ENCODE results near the gene MYL10.

The MYL10 gene

GRCh38 chr7:101602082-101602481, 27.0 kb downstream of the MYL10 start:
- DNase-seq (ENCODE audit: low spot score): no peak
- no peak for TF ChIP-seq CTCF (IDR thresholded peaks at IDR 0.05; ENCODE audit: extremely low read depth, missing control alignments)

GRCh38 chr7:101599787-101600186, 29.3 kb downstream of the MYL10 start:
- no peak for DNase-seq (ENCODE audit: low spot score)
- TF ChIP-seq CTCF (IDR thresholded peaks at IDR 0.05; ENCODE audit: extremely low read depth, missing control alignments): no peak

DNA sequence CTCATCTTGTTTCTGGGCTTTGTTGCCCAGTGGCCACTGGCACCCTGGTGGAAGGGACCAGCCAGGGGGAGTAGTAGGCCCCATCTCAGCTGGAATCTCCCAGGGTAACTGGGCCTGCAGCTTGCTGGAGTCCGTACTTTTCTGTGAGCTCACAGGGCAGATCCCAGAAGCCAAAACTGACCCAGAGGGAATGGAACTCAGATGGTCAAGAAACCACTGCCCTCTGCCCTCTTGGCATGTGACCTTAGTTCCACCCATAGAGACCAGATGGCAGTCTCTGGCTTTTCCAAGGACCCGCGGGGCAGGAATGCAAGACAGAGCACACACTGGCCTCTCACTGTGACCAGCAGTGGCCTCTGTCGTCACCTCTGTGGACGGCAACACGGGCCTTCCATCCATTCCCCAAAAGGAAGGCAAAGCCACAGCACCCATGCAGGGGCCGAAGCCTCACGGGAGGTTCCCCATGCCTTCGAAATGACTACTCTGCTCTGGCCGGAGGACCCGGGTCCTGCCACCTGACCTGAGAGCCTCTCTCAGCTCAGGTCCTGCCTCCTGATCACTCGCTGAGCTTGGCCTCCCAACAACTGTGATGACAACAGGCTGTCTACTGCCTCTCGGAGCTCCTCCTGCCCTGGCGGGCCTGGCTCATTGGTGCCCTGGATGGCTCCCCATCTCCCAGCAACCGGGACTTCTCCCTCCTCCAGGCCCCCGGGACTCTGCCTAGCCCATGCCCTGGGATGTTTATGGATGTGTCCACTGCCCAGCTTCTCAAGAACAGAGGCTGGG, 29.9 kb downstream of the MYL10 start:
- DNase-seq (ENCODE audit: low spot score): no peak

GRCh38 chr7:101598422-101598985, 30.6 kb downstream of the MYL10 start:
- no peak for TF ChIP-seq CTCF (IDR thresholded peaks at IDR 0.05; ENCODE audit: extremely low read depth, missing control alignments)
- DNase-seq (ENCODE audit: low spot score): no peak

More for the DNA sequence above, 29.9 kb downstream of the MYL10 start:
- no peak for TF ChIP-seq CTCF (IDR thresholded peaks at IDR 0.05; ENCODE audit: extremely low read depth, missing control alignments)

DNA sequence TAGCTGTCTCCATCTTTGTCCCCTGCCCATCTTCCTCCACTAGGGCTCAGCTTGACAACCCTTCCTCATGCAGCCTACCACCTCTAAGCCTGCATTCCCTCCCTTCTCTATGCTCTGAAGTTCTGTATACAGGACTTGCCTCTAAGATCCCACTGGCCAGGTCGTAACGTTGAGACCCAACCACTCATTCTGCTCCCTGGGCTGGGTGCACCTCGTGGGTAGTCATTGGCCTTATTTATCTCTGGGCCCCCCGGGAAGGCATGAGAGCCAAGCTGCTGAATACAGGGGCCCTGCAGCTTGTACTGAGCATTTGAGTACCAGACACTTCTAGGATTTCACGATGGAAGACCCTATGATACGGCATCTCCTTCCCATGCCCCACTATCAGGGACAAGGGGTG, 31.2 kb downstream of the MYL10 start:
- no peak for DNase-seq (ENCODE audit: low spot score)
- TF ChIP-seq CTCF (IDR thresholded peaks at IDR 0.05; ENCODE audit: extremely low read depth, missing control alignments): no peak

GRCh38 chr7:101596898-101597297, 32.2 kb downstream of the MYL10 start:
- DNase-seq (ENCODE audit: low spot score): no peak
- TF ChIP-seq CTCF (IDR thresholded peaks at IDR 0.05; ENCODE audit: extremely low read depth, missing control alignments): no peak

DNA sequence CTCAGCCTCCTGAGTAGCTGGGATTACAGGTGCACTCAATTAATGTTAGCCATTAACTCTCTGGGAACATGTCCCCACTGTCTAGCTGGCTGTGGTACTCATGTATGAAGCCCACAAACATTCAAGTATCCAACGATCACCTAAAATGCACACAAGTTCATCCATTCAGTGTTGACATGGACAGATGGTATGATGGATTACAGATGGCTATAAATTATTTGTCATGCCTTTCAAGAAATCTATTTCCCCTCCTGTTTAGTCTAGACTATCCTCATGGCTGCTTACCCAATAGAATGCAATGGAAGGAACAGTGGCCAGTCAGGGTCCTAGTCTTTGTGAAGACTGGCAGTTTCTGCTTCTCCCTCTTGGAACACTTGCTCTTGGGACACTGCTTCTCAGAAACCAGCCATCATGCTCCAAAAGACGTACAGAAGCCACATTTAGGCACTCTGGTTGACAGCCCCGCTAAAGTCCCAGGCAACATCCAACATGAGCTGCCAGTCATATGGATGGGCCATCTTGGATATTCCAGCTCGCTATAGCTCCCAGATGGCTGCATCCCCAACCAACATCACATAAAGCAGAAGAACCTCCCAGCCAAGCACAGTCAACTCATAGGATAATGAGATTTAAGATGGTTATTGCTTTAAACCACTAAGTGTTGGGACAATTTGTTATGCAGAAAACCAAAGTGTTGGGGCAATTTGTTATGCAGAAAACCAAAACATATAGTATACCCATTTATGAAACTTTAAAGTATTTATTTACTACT, 33.1 kb downstream of the MYL10 start:
- no peak for TF ChIP-seq CTCF (IDR thresholded peaks at IDR 0.05; ENCODE audit: extremely low read depth, missing control alignments)
- no peak for DNase-seq (ENCODE audit: low spot score)
